Muscle layer of colon (tissue), 2 donors: ENCODE measurements around the gene NMRAL1.

Source experiments
- H3K27ac ChIP-seq: one replicate; pipeline ENCODE4 v1.7.0; 2013; ENCODE audit warnings: low read depth, mild to moderate bottlenecking, low read length, moderate library complexity
- H3K27me3 ChIP-seq, 2 donors: one replicate each; pipeline ENCODE4 v1.7.0; 2013; ENCODE audit warnings: low read length in 2 of 2, mild to moderate bottlenecking in 2 of 2; ENCODE audit not compliant: insufficient read depth in 2 of 2, control insufficient read depth in 1 of 2
- H3K36me3 ChIP-seq: one replicate; pipeline ENCODE4 v1.7.0; 2013; ENCODE audit warnings: mild to moderate bottlenecking, low read length; ENCODE audit not compliant: insufficient read depth
- H3K4me1 ChIP-seq: one replicate; pipeline ENCODE4 v1.7.0; 2013; ENCODE audit warnings: mild to moderate bottlenecking, low read length; ENCODE audit not compliant: insufficient read depth
- H3K4me3 ChIP-seq, 2 donors: one replicate each; pipeline ENCODE4 v1.7.0; 2013; ENCODE audit warnings: low read length in 2 of 2, low read depth in 1 of 2, mild to moderate bottlenecking in 1 of 2, moderate library complexity in 1 of 2
- H3K9ac ChIP-seq: one replicate; pipeline ENCODE4 v1.7.0; 2013; ENCODE audit warnings: low read length
- H3K9me3 ChIP-seq: one replicate; pipeline ENCODE4 v1.7.0; 2013; ENCODE audit warnings: mild to moderate bottlenecking, low read length
- donor health status: abdominal sarcoma.
- donor health status: Adenocarcinoma of cecum.

The NMRAL1 gene

DNA sequence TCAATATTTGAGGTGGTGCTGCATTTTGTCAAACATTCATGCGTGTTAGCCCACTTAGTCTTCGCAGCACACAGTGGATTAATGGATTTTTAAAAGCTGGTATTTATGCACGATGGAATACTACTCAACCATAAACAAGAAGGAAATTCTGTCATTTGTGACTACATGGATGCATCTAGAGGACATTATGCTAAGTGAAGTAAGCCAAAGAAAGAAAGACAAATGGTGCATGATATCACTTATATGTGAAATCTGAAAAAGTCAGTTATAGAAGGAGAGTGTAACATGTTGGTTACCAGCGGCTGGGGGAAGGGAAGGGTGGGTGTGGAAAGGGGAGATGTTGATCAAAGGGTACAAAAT, 24.8 kb upstream of the NMRAL1 start:
- no peak overlapping the region for H3K27ac ChIP-seq

DNA sequence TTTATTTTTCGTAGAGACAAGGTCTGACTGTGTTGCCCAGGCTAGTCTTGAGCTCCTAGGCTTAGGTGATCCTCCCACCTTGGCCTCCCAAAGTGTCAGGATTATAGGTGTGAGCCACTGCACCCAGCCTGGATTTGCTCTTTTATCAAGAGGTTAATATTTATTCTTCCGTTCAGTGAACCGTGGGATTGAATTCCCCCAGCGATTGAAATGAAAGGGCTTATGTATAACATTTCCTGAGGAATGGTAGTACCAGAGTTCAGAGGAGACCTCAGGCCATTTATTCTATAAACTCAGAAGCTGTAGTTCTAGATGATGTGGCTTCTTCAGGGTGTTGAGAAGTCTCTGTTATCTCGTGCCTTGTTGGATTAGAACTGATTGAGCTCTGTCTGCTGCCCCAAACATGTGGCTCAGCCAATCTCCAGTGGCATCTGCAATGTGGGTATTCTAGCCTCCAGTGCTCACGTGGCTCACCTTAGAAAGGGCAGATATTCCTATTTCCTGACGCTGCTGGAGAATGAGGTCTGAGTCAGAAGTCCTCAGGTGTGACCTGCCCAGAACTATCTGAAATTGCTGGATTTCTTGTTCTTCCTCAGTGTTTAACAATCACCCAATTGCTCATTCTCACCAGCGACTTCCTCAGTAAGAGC, 24.2 kb upstream of the NMRAL1 start:
- Histone ChIP-seq H3K4me3 (no peak overlapping the region), H3K27ac (no peak overlapping the region), H3K27me3 (no peaks in the 10 kb centered on the region), H3K36me3 (no peaks in the 10 kb centered on the region), H3K9ac (no peak overlapping the region), H3K4me1 (peaks cover 21% of the 10 kb centered on the region), H3K9me3 (no peaks in the 10 kb centered on the region)

More for the DNA sequence above, 24.8 kb upstream of the NMRAL1 start:
- Histone ChIP-seq H3K4me3 (no peak overlapping the region), H3K9me3 (no peaks in the 10 kb centered on the region), H3K4me1 (peaks cover 21% of the 10 kb centered on the region), H3K9ac (no peak overlapping the region), H3K27me3 (no peaks in the 10 kb centered on the region), H3K36me3 (no peaks in the 10 kb centered on the region)

DNA sequence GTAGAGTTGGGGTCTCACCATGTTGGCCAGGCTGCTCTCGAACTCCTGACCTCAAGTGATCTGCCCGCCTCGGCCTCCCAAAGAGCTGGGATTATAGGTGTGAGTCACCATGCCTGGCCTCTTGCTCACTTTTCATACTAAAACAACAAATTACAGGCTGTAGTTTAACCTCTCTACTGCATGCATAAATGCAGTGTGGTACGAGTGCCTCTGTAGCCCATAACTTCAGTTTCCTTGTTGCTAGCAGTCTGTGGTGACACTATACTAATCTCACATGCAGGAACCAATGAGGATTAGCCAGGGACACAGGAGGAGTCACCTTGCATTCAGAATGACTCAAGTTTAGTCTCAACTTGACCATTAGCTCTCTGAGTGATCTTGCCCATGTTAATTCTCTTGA, 21.9 kb upstream of the NMRAL1 start:
- Histone ChIP-seq H3K9ac (no peak overlapping the region), H3K27me3 (no peaks in the 10 kb centered on the region), H3K4me1 (peaks cover 17% of the 10 kb centered on the region), H3K36me3 (no peaks in the 10 kb centered on the region), H3K27ac (no peak overlapping the region), H3K9me3 (no peaks in the 10 kb centered on the region), H3K4me3 (no peak overlapping the region)

DNA sequence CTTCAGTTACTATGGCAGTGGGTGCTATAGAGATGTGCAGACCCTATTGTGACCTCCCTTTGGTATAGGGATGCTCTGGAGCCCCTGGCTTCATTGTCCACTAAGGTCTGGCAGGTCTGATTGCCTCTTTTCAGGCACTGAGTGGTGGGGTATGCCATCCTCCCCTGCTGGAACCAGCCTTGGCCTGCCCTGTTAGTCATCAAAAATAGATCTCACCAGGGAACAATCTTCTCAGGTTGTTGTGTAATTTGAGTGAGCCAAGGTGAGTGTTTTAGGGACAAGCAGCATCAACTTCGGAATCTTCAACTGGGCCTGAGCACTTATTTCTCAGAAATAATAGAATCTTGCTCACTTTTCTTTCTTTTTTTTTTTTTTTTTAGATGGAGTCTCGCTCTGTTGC, 21.3 kb upstream of the NMRAL1 start:
- no peak overlapping the region for H3K4me3 ChIP-seq
- H3K4me1 ChIP-seq, result peaks cover 11% of the 10 kb centered on the region
- no peak overlapping the region for H3K27ac ChIP-seq
- H3K27me3 ChIP-seq, result no peaks in the 10 kb centered on the region
- H3K9ac ChIP-seq, result no peak overlapping the region
- H3K36me3 ChIP-seq, result no peaks in the 10 kb centered on the region
- H3K9me3 ChIP-seq, result no peaks in the 10 kb centered on the region

DNA sequence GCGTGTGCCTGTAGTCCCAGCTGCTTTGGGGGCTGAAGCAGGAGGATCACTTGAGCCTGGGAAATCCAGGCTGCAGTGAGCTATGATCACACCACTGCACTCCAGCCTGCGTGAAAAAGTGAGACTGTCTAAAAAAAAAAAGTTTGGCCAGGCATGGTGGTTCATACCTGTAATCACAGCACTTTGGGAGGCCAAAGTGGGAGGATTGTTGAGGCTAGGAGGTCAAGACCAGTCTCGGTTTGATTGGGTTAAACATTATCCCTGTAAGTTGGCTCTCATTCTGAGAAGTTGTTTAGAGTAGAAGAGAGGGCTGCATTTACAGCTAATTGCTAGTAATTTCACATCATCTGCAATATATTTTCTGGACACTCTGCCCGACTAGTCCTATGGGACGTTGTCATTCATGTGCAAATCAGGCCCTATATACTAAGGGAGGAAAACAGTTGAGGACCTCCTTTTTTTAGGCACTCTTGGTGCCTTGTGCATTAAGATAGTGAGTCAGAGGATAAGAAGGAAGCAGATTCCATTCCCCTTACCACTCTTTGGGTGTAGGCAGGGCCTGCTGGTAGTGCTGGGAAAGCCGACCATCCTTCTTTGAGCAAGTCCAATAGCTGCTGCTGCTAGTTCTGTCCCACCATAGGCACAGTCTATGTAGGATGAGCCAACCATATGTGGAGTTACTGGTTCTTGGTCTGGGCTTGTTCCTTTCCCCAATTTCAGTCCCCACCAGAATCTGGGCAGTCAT, 20.5 kb upstream of the NMRAL1 start:
- H3K27me3 ChIP-seq, result no peaks in the 10 kb centered on the region
- H3K27ac ChIP-seq, result no peak overlapping the region
- no peaks in the 10 kb centered on the region for H3K36me3 ChIP-seq
- no peaks in the 10 kb centered on the region for H3K9me3 ChIP-seq
- no peak overlapping the region for H3K4me3 ChIP-seq
- no peak overlapping the region for H3K9ac ChIP-seq
- peaks cover 3% of the 10 kb centered on the region for H3K4me1 ChIP-seq

DNA sequence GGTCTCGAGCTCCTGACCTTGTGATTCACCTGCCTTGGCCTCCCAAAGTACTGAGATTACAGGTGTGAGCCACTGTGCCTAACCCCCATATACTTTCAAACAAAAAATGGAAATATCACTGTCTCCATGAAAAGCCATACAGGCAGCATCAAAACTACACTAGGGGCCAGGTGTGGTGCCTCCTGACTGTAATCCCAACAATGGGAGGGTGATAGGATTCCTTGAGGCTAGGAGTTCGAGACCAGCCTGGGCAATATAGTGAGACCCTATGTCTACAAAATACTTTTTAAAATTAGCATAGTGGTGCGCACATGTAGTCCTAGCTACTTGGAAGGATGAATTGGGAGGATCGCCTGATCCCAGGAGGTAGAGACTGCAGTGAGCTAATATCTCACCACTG, 17.5 kb upstream of the NMRAL1 start:
- Histone ChIP-seq H3K4me1 (no peaks in the 10 kb centered on the region), H3K27me3 (no peaks in the 10 kb centered on the region), H3K27ac (no peak overlapping the region), H3K36me3 (no peaks in the 10 kb centered on the region), H3K9ac (no peak overlapping the region), H3K4me3 (no peak overlapping the region), H3K9me3 (no peaks in the 10 kb centered on the region)

DNA sequence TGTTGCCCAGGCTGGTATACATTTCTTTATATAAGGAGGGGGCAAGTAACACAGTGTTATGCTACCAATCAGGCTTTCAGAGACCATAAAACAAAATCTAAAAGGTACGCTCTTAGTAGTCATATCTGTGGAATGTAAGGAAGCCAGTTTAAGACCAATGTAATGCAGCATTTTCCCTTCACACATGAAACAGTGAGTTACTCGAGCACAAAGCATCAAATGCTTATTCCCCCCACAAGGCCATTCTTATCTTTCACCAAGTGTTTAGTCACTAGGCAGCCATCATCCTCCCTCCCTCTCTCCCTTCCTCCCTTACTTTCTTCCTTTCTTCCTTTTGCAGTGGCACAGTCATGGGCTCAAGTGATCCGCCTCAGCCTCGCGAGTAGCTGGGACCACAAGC, 14.6 kb upstream of the NMRAL1 start:
- no peak overlapping the region for H3K27ac ChIP-seq
- H3K9ac ChIP-seq, result no peak overlapping the region

DNA sequence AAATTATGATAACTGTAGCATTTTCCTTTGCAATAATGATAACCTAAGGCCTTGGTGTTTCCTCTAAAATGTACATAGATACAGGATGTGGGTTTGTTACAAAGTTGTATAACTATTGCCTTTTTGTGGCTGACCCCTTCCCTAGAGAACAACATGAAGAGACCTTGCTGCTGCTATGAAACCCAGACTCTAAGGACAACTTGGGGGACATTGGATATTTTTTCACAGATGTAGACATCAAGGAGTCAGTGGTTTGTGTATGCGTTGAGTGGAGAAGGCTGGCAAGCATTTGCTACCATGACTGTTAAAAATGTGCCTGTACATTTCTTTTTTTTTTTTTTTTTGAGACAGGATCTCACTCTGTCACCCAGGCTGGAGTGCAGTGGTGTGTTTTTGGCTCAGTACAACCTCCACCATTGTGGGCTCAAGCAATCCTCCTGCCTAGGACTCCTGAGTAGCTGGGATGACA, 14.1 kb upstream of the NMRAL1 start:
- Histone ChIP-seq H3K4me1 (no peaks in the 10 kb centered on the region), H3K27ac (no peak overlapping the region), H3K36me3 (peaks cover 9% of the 10 kb centered on the region), H3K27me3 (no peaks in the 10 kb centered on the region), H3K9me3 (no peaks in the 10 kb centered on the region), H3K9ac (no peak overlapping the region), H3K4me3 (no peak overlapping the region)

More for the DNA sequence above, 14.6 kb upstream of the NMRAL1 start:
- no peak overlapping the region for H3K4me3 ChIP-seq
- H3K27me3 ChIP-seq, result no peaks in the 10 kb centered on the region
- H3K9me3 ChIP-seq, result no peaks in the 10 kb centered on the region
- peaks cover 8% of the 10 kb centered on the region for H3K36me3 ChIP-seq
- no peaks in the 10 kb centered on the region for H3K4me1 ChIP-seq

DNA sequence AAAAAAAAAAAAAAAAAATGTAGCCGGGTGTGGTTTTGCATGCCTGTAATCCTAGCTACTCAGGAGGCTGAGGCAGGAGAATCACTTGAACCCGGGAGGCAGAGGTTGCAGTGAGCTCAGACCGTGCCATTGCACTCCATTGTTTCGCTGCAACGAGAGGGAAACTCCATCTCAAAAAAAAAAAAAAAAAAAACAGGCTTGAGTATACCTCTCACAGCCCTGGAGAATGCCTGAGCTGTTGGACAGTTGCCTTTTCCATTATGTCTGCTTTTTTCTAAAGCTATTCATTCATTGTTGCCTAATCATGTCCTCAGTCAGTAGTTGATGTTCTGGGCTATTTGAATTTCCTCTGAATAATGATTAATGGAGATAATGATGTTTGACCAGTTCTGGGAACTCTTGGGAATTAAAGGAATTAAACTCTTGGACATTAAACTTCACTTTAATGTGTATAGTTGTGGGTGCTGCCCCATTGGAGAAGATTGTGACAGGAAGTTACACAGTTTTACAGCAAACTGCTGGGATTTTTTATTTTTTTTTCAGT, 13.6 kb upstream of the NMRAL1 start:
- Histone ChIP-seq H3K4me3 (no peak overlapping the region), H3K36me3 (peaks cover 9% of the 10 kb centered on the region), H3K9ac (no peak overlapping the region), H3K4me1 (no peaks in the 10 kb centered on the region), H3K27me3 (no peaks in the 10 kb centered on the region), H3K9me3 (no peaks in the 10 kb centered on the region), H3K27ac (no peak overlapping the region)

DNA sequence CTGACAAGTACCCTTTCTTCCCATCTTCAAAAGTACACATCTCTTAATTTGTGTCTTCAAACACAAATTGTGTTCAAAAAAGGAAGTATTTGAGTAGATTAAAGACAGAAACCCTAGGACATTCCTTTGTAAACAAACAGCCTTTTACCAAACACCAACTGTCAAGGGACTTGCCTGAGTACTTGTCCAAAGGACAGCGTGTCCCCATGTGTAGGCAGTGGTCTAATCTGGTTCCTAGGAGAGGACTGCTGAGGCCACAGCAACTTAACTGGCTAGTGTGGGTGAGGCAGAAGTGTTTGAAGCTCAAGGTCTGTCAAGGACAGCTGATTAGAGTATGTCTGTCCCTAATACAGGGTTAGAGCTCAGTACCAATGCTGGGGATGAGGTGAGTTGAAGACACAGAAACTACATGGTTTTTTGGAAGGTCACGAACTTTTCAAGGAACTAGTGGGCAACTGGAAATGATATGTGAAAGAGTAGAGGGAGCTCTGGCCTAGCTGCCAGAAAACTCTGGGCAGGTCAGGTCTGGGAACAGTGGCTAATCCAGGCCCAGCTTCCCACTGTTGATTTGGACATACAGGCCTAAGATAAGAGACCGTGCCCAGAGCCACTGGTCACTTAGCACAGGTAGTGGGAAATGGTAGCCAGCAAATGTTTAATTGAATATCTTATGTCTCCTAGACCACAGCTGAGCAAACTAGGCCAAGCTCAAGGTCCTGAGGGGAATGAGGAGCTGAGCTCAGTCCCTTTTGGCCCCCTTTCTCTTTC, 11.9 kb upstream of the NMRAL1 start:
- no peaks in the 10 kb centered on the region for H3K4me1 ChIP-seq
- no peaks in the 10 kb centered on the region for H3K27me3 ChIP-seq
- H3K4me3 ChIP-seq, result no peak overlapping the region
- H3K9me3 ChIP-seq, result no peaks in the 10 kb centered on the region
- no peak overlapping the region for H3K9ac ChIP-seq
- H3K36me3 ChIP-seq, result peaks cover 9% of the 10 kb centered on the region
- no peak overlapping the region for H3K27ac ChIP-seq

DNA sequence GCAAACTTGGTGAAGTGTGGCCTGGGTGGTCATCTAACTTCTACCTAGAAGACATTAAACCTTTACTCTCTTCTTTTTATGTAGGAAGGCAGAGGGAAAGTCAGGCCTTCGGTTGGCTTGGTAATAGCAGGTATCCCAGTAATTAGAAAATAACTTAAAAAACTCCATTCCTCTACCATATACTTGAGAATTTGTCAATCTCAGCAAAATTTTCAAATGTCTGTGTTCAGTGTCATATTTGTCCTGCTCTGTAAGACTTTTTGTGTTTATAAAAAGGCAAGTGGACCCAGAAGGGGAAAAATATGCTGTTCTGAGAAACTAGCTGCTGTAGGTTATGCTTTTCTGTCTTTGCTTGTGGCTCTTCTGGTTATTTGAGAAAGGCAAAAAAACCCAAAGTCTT, 7.5 kb upstream of the NMRAL1 start:
- Histone ChIP-seq H3K9me3 (no peaks in the 10 kb centered on the region), H3K4me3 (no peak overlapping the region), H3K4me1 (peaks cover 5% of the 10 kb centered on the region), H3K27ac (no peak overlapping the region), H3K9ac (no peak overlapping the region), H3K27me3 (no peaks in the 10 kb centered on the region), H3K36me3 (peaks cover 9% of the 10 kb centered on the region)
